SH-SY5Y (cell line): ENCODE data around the gene LYPD1.

Experiments used
- GATA2 ChIP-seq: IDR thresholded peaks from 2 replicates; pipeline ENCODE4 v1.6.1; 2011; ENCODE audit warnings: mild to moderate bottlenecking, low read depth, low read length
- GATA3 ChIP-seq: IDR thresholded peaks from 2 replicates; pipeline ENCODE4 v1.6.1; 2011; ENCODE audit warnings: low read depth, mild to moderate bottlenecking, low read length, moderate library complexity

DNA sequence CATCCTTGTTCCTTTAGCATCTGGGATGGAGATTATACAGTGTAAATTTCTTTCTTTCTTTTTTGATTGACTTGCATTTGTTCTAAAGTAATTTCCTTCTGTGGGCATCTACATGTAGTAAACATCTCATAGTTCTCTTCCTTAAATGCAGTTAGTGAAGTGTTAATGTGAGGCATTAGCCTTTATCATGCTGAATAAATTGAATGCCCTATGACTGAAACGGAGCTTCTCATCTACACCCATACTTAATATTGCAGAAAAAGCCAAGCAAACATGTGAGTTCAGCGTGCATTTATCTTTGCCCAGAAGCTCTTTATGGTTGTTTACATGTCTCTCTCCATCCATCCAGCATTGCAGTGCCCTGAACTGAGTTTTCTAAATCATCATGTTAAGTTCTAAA lies 58.3 kb downstream of the LYPD1 start:
- TF ChIP-seq GATA2, result no peak
- no peak for TF ChIP-seq GATA3
